Upper lobe of left lung (tissue), 6 donors: Measurements from ENCODE around the gene ALKBH5. TPM values are rescaled to one million over a fixed set of nuclear protein-coding genes. Genes with fewer than 3 reads are reported as not detected.
A peak's percentile ranks its signal among the peaks of the same experiment; 100 is the strongest.

Experiments used
- ATAC-seq, 2 donors: fragments of 200-7000 bp; cut with Tn5 transposase; one replicate each; pipeline ENCODE4 v1.9.1; 2022; ENCODE audit warnings: mild to moderate bottlenecking in 2 of 2, moderate library complexity in 2 of 2; ENCODE audit not compliant: low FRiP score in 2 of 2
- DNase-seq, 2 donors: peaks; one replicate each; pipeline ENCODE4 v3.0.0-alpha.2; 2019 to 2020
- H3K27ac ChIP-seq, 4 donors: fragments of 200-600 bp; sonication (generic); one replicate each; pipeline ENCODE4 v1.5.1; 2016 to 2019
- H3K27me3 ChIP-seq, 4 donors: fragments of 200-600 bp; sonication (generic); one replicate each; pipeline ENCODE4 v1.5.1; 2017 to 2019
- H3K36me3 ChIP-seq, 4 donors: fragments of 200-600 bp; sonication (generic); one replicate each; pipeline ENCODE4 v1.5.1; 2016 to 2019
- H3K4me1 ChIP-seq, 4 donors: fragments of 200-600 bp; sonication (generic); one replicate each; pipeline ENCODE4 v1.5.1; 2018 to 2019
- H3K4me3 ChIP-seq, 4 donors: fragments of 200-600 bp; sonication (generic); one replicate each; pipeline ENCODE4 v1.5.1; 2017 to 2019; ENCODE audit warnings: mild to moderate bottlenecking in 2 of 4, moderate library complexity in 1 of 4
- H3K9me3 ChIP-seq, 4 donors: fragments of 200-600 bp; sonication (generic); one replicate each; pipeline ENCODE4 v1.5.1; 2018 to 2019
- CTCF ChIP-seq, 6 experiments: fragments of 450-650 bp in 4 of 6; fragments of 200-600 bp in 2 of 6; sonication (generic) in 2 of 6; IDR thresholded peaks; one replicate each; pipeline ENCODE4 v1.5.1; 2016 to 2019; ENCODE audit warnings: antibody characterized with exemption in 6 of 6
- EP300 ChIP-seq, 4 donors: sonication (generic); formaldehyde crosslinking; IDR thresholded peaks; one replicate each; pipeline ENCODE4 v1.5.1; 2017; ENCODE audit warnings: antibody characterized with exemption in 4 of 4, control low read depth in 2 of 4
- POLR2A ChIP-seq, 4 donors: fragments of 450-650 bp; IDR thresholded peaks; one replicate each; pipeline ENCODE4 v1.5.1; 2016 to 2017; ENCODE audit warnings: antibody characterized with exemption in 4 of 4, mild to moderate bottlenecking in 2 of 4
- POLR2AphosphoS5 ChIP-seq, 2 donors: sonication (generic); formaldehyde crosslinking; IDR thresholded peaks; one replicate each; pipeline ENCODE4 v1.5.1; 2017; ENCODE audit warnings: antibody characterized with exemption in 2 of 2
- WGBS, 2 donors: methylation state at CpG; one replicate each; pipeline ENCODE4 v1.1.5; 2017 to 2018; 5-methylcytosine and 5-hydroxymethylcytosine counted together
- total RNA-seq, 6 donors: library from RNA; depleted of rRNA in 4 of 6; stranded (reverse); fragments of >200 nt in 4 of 6; gene quantifications; one replicate each; pipeline versions ENCODE4 v1.1.0 to v1.2.1, GENCODE V29; 2016 to 2021
- donor health status: DM: no; HTN: no; CAD: no; lungs with moderate emphysema.
- donor health status: DM: no; HTN: yes; CAD: no; lungs with severe emphysema.

ALKBH5 gene
- total RNA-seq, 6 donors from 2014 or later, result 63.9 to 112 (median 94.7) TPM

DNA sequence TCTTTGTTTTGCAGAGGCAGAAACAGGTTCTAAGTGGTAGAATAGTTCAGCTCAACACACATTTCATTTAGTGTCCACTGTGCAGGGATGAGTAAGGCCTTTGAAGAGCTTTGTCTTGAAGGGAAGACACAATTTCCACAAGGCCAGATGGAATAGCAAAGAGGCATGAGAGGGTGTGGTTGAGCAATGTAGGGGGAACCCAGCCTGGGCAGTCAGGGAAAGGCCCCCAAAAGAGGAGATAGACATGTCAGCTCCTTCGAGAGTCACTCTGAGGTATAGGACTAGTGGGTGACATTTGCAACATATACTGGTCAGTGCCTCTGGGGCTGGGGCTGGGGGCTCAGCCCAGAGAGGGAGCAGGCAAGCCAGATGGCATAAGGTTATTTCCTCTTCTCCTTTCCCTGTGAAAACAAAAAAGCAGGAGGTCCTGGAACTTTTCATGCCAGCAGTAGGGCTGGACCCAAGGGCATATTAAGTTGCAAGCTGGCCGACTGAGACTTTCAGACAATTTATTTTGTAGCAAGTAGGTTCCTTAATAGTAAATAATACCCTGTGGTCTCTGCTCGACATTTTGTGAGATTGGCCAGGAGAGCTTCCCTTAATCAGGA lies 7.1 kb downstream of the ALKBH5 start:
- Histone ChIP-seq H3K27ac (peak overlapping the region in 3 of 4 donors; percentile 49 to 56 (median 51)), H3K27me3 (no peaks in the 10 kb centered on the region), H3K4me1 (peaks cover 64 to 71% (median 67%) of the 10 kb centered on the region in 4 donors), H3K4me3 (no peak overlapping the region), H3K36me3 (peaks cover 7 to 42% (median 18%) of the 10 kb centered on the region in 4 donors), H3K9me3 (no peaks in the 10 kb centered on the region)
- DNase-seq, result no peak
- TF ChIP-seq CTCF (IDR thresholded peaks at IDR 0.05), result no peak
- ATAC-seq, result no peak
- 48 to 49% methylated on average over 3 of the region's 3 CpGs for WGBS, 2 donors

GRCh38 chr17:18191236-18191667 lies 7.6 kb downstream of the ALKBH5 start:
- no peak for TF ChIP-seq EP300 (IDR thresholded peaks at IDR 0.05)
- no peak for TF ChIP-seq POLR2AphosphoS5 (IDR thresholded peaks at IDR 0.05)
- no peak for TF ChIP-seq POLR2A (IDR thresholded peaks at IDR 0.05)
- no peak for TF ChIP-seq CTCF (IDR thresholded peaks at IDR 0.05)
- no peak overlapping the region for H3K4me3 ChIP-seq
- H3K27me3 ChIP-seq, result no peaks in the 10 kb centered on the region
- 10 to 47% methylated on average over 2 to 3 of the region's 3 CpGs for WGBS, 2 donors
- ATAC-seq, result no peak
- peak in 1 of 2 donors; percentile 45 for DNase-seq
- peak overlapping the region; percentile 3 to 56 (median 50) for H3K27ac ChIP-seq
- H3K4me1 ChIP-seq, result peaks cover 59 to 68% (median 62%) of the 10 kb centered on the region in 4 donors
- peaks cover 7 to 48% (median 23%) of the 10 kb centered on the region in 4 donors for H3K36me3 ChIP-seq
- H3K9me3 ChIP-seq, result no peaks in the 10 kb centered on the region

DNA sequence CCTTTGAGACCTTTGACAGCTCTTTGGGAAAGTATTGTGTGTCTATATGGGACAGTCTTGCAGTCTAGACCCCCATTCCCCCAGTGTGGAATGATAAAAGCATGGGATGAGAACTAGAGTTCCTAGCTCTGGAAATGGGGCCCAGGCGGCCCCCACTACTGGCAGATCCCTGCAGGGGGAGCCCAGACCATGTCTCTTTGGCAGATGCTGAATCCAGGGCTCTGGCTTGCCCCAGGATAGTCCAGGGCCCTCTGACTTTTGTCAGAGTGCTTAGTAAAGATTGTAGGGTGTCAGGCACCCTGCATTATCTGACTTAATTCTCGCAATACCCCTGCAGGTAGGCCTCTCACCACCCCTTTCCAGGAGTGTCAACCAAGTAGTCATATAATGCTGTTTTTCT lies 8.3 kb downstream of the ALKBH5 start:
- Histone ChIP-seq H3K27me3 (no peaks in the 10 kb centered on the region), H3K4me1 (peaks cover 52 to 61% (median 55%) of the 10 kb centered on the region in 4 donors), H3K36me3 (peaks cover 12 to 55% (median 30%) of the 10 kb centered on the region in 4 donors), H3K4me3 (no peak overlapping the region), H3K27ac (peak overlapping the region in 3 of 4 donors; percentile 3 to 56 (median 51)), H3K9me3 (no peaks in the 10 kb centered on the region)
- TF ChIP-seq CTCF (IDR thresholded peaks at IDR 0.05), result no peak
- no peak for TF ChIP-seq EP300 (IDR thresholded peaks at IDR 0.05)
- no peak for TF ChIP-seq POLR2A (IDR thresholded peaks at IDR 0.05)
- TF ChIP-seq POLR2AphosphoS5 (IDR thresholded peaks at IDR 0.05), result no peak
- ATAC-seq (peak in 1 of 2 donors; percentile 23), DNase-seq (no peak)
- 84 to 93% methylated on average over 2 of the region's 2 CpGs for WGBS, 2 donors

- Histone ChIP-seq H3K4me1 (peaks cover 41 to 53% (median 49%) of the 10 kb centered on the region in 4 donors), H3K27ac (no peak overlapping the region), H3K36me3 (peaks cover 12 to 62% (median 47%) of the 10 kb centered on the region in 4 donors), H3K4me3 (no peak overlapping the region), H3K9me3 (no peaks in the 10 kb centered on the region), H3K27me3 (no peaks in the 10 kb centered on the region)
- TF ChIP-seq POLR2AphosphoS5 (IDR thresholded peaks at IDR 0.05) (no peak), CTCF (IDR thresholded peaks at IDR 0.05) (no peak), EP300 (IDR thresholded peaks at IDR 0.05) (no peak), POLR2A (IDR thresholded peaks at IDR 0.05) (no peak)
- 92 to 97% methylated on average over 4 of the region's 4 CpGs for WGBS, 2 donors
- ATAC-seq (no peak), DNase-seq (no peak)
These were observed 10.8 kb downstream of the ALKBH5 start for GRCh38 chr17:18194394-18194793.

DNA sequence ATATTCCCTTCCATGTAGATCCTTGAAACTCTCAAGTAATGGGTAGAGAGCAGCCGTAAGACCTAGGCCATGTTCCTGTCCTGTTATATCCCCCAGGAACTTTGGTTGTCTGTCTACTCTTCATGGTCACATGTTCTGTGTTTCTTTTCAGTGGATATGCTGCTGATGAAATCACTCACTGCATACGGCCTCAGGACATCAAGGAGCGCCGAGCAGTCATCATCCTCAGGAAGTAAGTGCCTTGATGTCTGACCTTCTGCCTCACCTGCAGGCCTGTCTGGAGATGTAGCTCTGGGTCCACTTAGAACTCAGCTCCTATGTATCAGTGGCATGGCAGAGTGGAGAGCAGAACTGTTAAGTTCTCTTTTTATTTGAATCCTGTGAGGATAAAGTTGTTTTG lies 11.2 kb downstream of the ALKBH5 start:
- Histone ChIP-seq H3K4me1 (peaks cover 41 to 51% (median 45%) of the 10 kb centered on the region in 4 donors), H3K4me3 (no peak overlapping the region), H3K27ac (no peak overlapping the region), H3K9me3 (no peaks in the 10 kb centered on the region), H3K27me3 (no peaks in the 10 kb centered on the region), H3K36me3 (peaks cover 12 to 62% (median 47%) of the 10 kb centered on the region in 4 donors)
- TF ChIP-seq POLR2AphosphoS5 (IDR thresholded peaks at IDR 0.05) (no peak), CTCF (IDR thresholded peaks at IDR 0.05) (no peak), EP300 (IDR thresholded peaks at IDR 0.05) (no peak), POLR2A (IDR thresholded peaks at IDR 0.05) (no peak)
- 78 to 83% methylated on average over 4 of the region's 4 CpGs for WGBS, 2 donors
- ATAC-seq (no peak), DNase-seq (no peak)
